PC-9 (cell line): Measurements from ENCODE around the gene IGF2BP2. TPM values are rescaled to one million over a fixed set of nuclear protein-coding genes. Genes with fewer than 3 reads are reported as not detected.

Experiments used
- BruUV-seq: library from RNA; stranded (reverse); fragments of 400-500 nt; replicated peaks from 2 replicates; lab custom pipeline; 2021; lab: Mats Ljungman, UMichigan
- CTCF ChIA-PET: fragments of 300-600 bp; sonication (Branson Sonifier 250); formaldehyde crosslinking; loops from one replicate; lab custom pipeline; 2022; ENCODE audit warnings: antibody characterized with exemption; lab: Charles Lee
- POLR2A ChIA-PET: fragments of 300-600 bp; sonication (Branson Sonifier 250); formaldehyde crosslinking; loops from one replicate; lab custom pipeline; 2022; ENCODE audit warnings: antibody characterized with exemption; ENCODE audit not compliant: unreplicated experiment; lab: Charles Lee
- DNase-seq, 2 experiments: peaks; one replicate each; pipeline versions ENCODE4 v3.0.0 to v3.0.0-alpha.2; 2015 to 2022; ENCODE audit warnings: mixed read lengths in 1 of 2
- H2AFZ ChIP-seq: fragments of 200-600 bp; sonication (generic); 2 replicates; pipeline ENCODE4 v1.8.1; 2017; ENCODE audit warnings: antibody characterized with exemption
- H3F3A ChIP-seq: fragments of 200-600 bp; sonication (generic); 2 replicates; pipeline ENCODE4 v1.8.1; 2017; ENCODE audit warnings: antibody characterized with exemption, mild to moderate bottlenecking, low read depth; ENCODE audit not compliant: insufficient read depth
- H3K27ac ChIP-seq: fragments of 200-600 bp; sonication (generic); 2 replicates; pipeline ENCODE4 v1.6.1; 2016; ENCODE audit warnings: mixed run types
- H3K27me3 ChIP-seq: fragments of 200-600 bp; sonication (generic); 2 replicates; pipeline ENCODE4 v1.6.1; 2016; ENCODE audit warnings: low read depth, mixed run types; ENCODE audit not compliant: insufficient read depth
- H3K36me3 ChIP-seq: fragments of 200-600 bp; sonication (generic); 2 replicates; pipeline ENCODE4 v1.6.1; 2016; ENCODE audit warnings: low read depth, mixed run types
- H3K4me1 ChIP-seq: fragments of 200-600 bp; sonication (generic); replicated peaks from 2 replicates; pipeline ENCODE4 v1.6.1; 2016; ENCODE audit warnings: mixed run types; ENCODE audit not compliant: insufficient read depth
- H3K4me2 ChIP-seq: fragments of 200-600 bp; sonication (generic); 2 replicates; pipeline ENCODE4 v1.6.1; 2017; ENCODE audit warnings: mixed run types
- H3K4me3 ChIP-seq: fragments of 200-600 bp; sonication (generic); 2 replicates; pipeline ENCODE4 v1.6.1; 2016; ENCODE audit warnings: mixed run types
- H3K79me2 ChIP-seq: fragments of 200-600 bp; sonication (generic); 2 replicates; pipeline ENCODE4 v1.6.1; 2017; ENCODE audit warnings: low read depth, mixed run types
- H3K9me2 ChIP-seq: fragments of 200-600 bp; sonication (generic); 2 replicates; pipeline ENCODE4 v1.8.1; 2017; ENCODE audit warnings: mild to moderate bottlenecking; ENCODE audit not compliant: insufficient read depth
- H3K9me3 ChIP-seq: fragments of 200-600 bp; sonication (generic); 2 replicates; pipeline ENCODE4 v1.8.1; 2016; ENCODE audit warnings: low read depth; ENCODE audit not compliant: insufficient read depth
- H4K20me1 ChIP-seq: fragments of 200-600 bp; sonication (generic); 2 replicates; pipeline ENCODE4 v1.8.1; 2017; ENCODE audit not compliant: insufficient read depth
- EZH2 ChIP-seq: fragments of 200-600 bp; sonication (generic); IDR thresholded peaks from 2 replicates; pipeline ENCODE4 v1.8.0; 2017; ENCODE audit warnings: antibody characterized with exemption, low read depth
- intact Hi-C: fragments of 100-400 bp; cut with micrococcal nuclease; formaldehyde crosslinking; loops from one replicate; pipeline ENCODE4 v1.10.0; 2022; ENCODE audit not compliant: unreplicated experiment
- total RNA-seq: library from RNA; stranded (reverse); gene quantifications from 2 replicates; pipeline ENCODE4 v1.2.3, GENCODE V29; 2021
- TF ChIP-seq, protein P1 (sequence below): fragments of 200-600 bp; sonication (generic); conservative IDR thresholded peaks from 2 replicates; pipeline ENCODE4 v1.6.1; 2017; ENCODE audit warnings: mixed run types, antibody characterized with exemption, mild to moderate bottlenecking, moderate library complexity

The IGF2BP2 gene
- total RNA-seq, 1 experiment from 2014 or later = 140 TPM

DNA sequence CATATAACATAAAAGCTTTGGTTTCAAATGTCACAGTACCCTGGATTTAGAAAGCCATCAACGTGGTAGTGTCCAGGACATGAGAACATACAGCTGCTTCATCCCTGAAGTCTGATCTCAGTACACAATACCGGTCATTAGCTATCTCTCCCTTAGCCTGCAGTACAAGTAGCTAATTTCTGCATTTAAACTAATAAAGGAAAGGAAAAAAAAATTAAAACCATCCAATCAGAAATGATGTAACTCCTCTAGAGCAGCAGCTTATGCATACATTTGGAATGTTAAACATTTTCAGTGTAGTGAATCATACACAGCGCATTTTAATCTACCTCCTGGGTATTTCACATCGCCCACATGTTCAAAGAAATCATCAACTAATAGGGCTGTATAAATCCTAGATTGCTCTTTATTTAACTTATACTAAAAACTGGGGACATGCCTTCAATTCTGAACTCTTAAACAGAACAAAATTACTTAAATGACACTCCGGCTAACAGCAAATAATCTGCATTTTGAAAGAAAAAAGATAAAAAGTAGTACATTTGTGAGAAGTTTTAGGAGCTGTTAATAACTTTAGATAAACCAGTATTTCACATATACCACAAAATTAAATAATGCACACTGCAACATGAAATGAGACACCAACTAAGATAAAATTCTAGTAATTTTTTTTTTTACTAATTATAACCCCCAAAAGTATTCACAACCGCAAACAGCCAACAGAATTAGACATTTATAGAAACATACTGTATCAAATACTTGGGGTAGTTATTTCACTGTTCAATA is 3.7 kb downstream of the IGF2BP2 start:
- peaks cover 15% of the 10 kb centered on the region for H3K36me3 ChIP-seq
- intact Hi-C loops = loop anchor here (5.0 kb wide), 2 partner anchors 34 to 74 kb away; no protein-coding TSS in a partner anchor
- peaks cover 58% of the 10 kb centered on the region for H4K20me1 ChIP-seq
- BruUV-seq = no TSS peak
- peak overlapping the region; percentile 83 for H3K4me2 ChIP-seq
- H3K27me3 ChIP-seq = no peaks in the 10 kb centered on the region
- ChIA-PET POLR2A (interaction anchor here (0.5 to 1.0 kb wide), 7 partner anchors 15 to 746 kb away, joined by 3 to 23 read pairs (median 6); partner anchors contain the start of gene TBCCD1), CTCF (interaction anchor here (3.3 kb wide), 1 partner anchor 53 kb away, joined by 12 read pairs; no protein-coding TSS in a partner anchor)
- H3K9me3 ChIP-seq = no peaks in the 10 kb centered on the region
- no peaks in the 10 kb centered on the region for H3K9me2 ChIP-seq
- peak overlapping the region; percentile 86 for H3K27ac ChIP-seq
- peak in 1 of 2 experiments; percentile 96 for DNase-seq
- H2AFZ ChIP-seq = no peak overlapping the region
- peaks cover 27% of the 10 kb centered on the region for H3F3A ChIP-seq
- TF ChIP-seq EZH2 = no peak
- TF ChIP-seq, protein P1, sequence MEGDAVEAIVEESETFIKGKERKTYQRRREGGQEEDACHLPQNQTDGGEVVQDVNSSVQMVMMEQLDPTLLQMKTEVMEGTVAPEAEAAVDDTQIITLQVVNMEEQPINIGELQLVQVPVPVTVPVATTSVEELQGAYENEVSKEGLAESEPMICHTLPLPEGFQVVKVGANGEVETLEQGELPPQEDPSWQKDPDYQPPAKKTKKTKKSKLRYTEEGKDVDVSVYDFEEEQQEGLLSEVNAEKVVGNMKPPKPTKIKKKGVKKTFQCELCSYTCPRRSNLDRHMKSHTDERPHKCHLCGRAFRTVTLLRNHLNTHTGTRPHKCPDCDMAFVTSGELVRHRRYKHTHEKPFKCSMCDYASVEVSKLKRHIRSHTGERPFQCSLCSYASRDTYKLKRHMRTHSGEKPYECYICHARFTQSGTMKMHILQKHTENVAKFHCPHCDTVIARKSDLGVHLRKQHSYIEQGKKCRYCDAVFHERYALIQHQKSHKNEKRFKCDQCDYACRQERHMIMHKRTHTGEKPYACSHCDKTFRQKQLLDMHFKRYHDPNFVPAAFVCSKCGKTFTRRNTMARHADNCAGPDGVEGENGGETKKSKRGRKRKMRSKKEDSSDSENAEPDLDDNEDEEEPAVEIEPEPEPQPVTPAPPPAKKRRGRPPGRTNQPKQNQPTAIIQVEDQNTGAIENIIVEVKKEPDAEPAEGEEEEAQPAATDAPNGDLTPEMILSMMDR = 0 out of 2 replicates have a peak, but pooled peaks have one; percentile 10
- H3K79me2 ChIP-seq = peaks cover 93% of the 10 kb centered on the region
- peak overlapping the region; percentile 99 for H3K4me3 ChIP-seq
- H3K4me1 ChIP-seq = peaks cover 47% of the 10 kb centered on the region

DNA sequence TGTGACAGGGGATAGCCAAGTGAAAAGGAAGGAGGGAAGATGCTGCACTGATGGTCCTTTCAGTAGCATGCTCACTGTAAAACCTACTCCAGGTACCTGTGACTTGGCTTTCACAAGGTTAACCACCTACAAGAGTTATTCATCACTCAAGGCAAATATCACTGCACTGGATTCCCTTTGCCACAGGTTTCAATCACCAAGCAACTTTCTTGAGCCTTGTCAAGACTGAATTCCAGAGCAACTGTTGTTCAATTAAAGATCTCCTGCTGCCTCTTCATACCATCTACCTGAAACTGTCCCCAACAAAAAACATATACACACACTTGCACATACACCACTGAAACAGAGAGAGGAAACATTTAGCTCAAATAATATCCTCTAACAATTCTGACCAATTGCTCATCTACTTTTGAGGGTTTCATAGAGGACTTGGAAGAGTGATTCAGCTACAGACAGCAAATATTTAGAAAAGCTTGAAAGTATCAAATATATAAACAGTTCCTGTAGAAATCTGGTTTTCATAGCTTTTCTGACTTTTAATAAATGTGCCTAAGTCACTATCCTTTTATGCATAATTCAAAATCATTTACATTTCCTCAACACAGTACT is 6.5 kb downstream of the IGF2BP2 start:
- H3K27me3 ChIP-seq = no peaks in the 10 kb centered on the region
- H3K36me3 ChIP-seq = peaks cover 15% of the 10 kb centered on the region
- POLR2A ChIA-PET = interaction anchor here (0.6 to 0.7 kb wide), 2 partner anchors 22 to 30 kb away, joined by 3 read pairs; no protein-coding TSS in a partner anchor
- no peak for DNase-seq
- CTCF ChIA-PET = no interaction called here
- H3K4me2 ChIP-seq = peak overlapping the region; percentile 83
- H3K4me1 ChIP-seq = peaks cover 58% of the 10 kb centered on the region
- no TSS peak for BruUV-seq
- no peak overlapping the region for H2AFZ ChIP-seq
- intact Hi-C loops = no loop called here
- peak overlapping the region; percentile 1; the same call in 1 of the 2 replicates for H3K27ac ChIP-seq
- H3F3A ChIP-seq = peaks cover 27% of the 10 kb centered on the region
- TF ChIP-seq EZH2 = no peak
- TF ChIP-seq, protein P1 = no peak
- peaks cover 84% of the 10 kb centered on the region for H4K20me1 ChIP-seq
- peaks cover 100% of the 10 kb centered on the region for H3K79me2 ChIP-seq
- H3K4me3 ChIP-seq = no peak overlapping the region
- H3K9me3 ChIP-seq = no peaks in the 10 kb centered on the region
- no peaks in the 10 kb centered on the region for H3K9me2 ChIP-seq

DNA sequence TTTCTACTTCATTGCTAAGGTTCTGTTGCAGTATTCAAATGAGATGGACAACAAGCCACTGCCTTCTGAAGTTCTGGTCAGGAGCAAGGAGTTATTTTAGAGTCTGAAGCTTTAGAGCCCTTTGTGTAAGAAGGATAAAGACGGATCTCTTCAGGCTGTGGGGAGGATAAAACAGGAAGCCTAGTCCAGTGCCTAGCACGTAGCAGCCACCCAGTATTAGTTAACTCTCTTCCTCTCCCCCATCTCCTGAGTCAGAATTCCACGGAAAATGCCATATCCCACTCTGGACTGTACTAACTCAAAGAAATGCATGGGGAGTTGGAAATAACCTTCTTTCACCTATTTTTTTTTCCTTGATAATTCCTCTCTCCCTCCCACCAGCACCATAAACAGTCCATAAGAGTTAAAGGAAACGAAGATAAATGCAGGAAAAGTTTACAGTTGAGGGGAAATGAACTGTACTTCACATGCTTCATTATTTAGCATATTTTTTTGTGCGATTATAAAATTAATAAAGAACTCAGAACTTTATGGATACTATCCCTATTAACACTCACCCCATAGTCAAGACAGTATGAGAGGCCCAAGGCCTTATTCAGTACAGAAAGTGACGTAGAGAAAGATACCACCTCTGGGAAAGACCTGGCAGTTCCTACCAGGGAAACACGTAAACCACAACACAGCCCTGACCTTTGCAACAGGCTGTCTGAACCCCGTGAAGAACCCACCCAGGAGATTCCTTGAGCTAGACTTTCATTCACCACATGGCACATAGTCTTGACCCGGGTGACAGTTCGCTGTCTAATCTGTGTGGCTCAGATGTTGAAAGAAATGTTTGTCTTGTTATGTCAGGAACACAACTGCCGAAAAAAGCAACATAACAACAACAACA is 9.2 kb downstream of the IGF2BP2 start:
- intact Hi-C loops = no loop called here
- H3K4me1 ChIP-seq = peaks cover 40% of the 10 kb centered on the region
- CTCF ChIA-PET = interaction anchor here (0.5 kb wide), 1 partner anchor 21 kb away, joined by 3 read pairs; no protein-coding TSS in a partner anchor
- H3K4me2 ChIP-seq = no peak overlapping the region
- H3K79me2 ChIP-seq = peaks cover 100% of the 10 kb centered on the region
- TF ChIP-seq, protein P1 = no peak
- TF ChIP-seq EZH2 = no peak
- no peaks in the 10 kb centered on the region for H3K9me3 ChIP-seq
- no peak overlapping the region for H3K4me3 ChIP-seq
- H3K27ac ChIP-seq = no peak overlapping the region
- POLR2A ChIA-PET = no interaction called here
- BruUV-seq = no TSS peak
- H3K27me3 ChIP-seq = no peaks in the 10 kb centered on the region
- no peaks in the 10 kb centered on the region for H3K9me2 ChIP-seq
- no peak for DNase-seq
- H4K20me1 ChIP-seq = peaks cover 89% of the 10 kb centered on the region
- H3F3A ChIP-seq = peaks cover 7% of the 10 kb centered on the region; the same call in 1 of the 2 replicates
- peaks cover 27% of the 10 kb centered on the region for H3K36me3 ChIP-seq
- H2AFZ ChIP-seq = no peak overlapping the region
